PFSK-1 (cell line): ENCODE measurements around the gene ENOX2.

ENCODE experiments used
- FOXP2 ChIP-seq: optimal IDR thresholded peaks from 2 replicates; pipeline ENCODE3; 2011; ENCODE audit warnings: borderline replicate concordance, control low read depth, inconsistent platforms; ENCODE audit not compliant: insufficient read depth; ENCODE audit errors: extremely low read length, extremely low read depth
- POLR2AphosphoS5 ChIP-seq: IDR thresholded peaks from 2 replicates; pipeline ENCODE4 v1.6.1; 2012; ENCODE audit warnings: low read depth, mild to moderate bottlenecking, control low read depth, low read length, moderate library complexity
- SIN3A ChIP-seq: IDR thresholded peaks from 2 replicates; pipeline ENCODE4 v1.6.1; 2012; ENCODE audit warnings: mild to moderate bottlenecking, low read length, moderate library complexity, borderline replicate concordance; ENCODE audit not compliant: insufficient read depth
- TAF1 ChIP-seq: IDR thresholded peaks from 2 replicates; pipeline ENCODE4 v1.6.1; 2012; ENCODE audit warnings: low read length, control low read depth, borderline replicate concordance; ENCODE audit not compliant: insufficient read depth
- TF ChIP-seq, protein P1 (sequence below), 2 experiments: IDR thresholded peaks; 2 replicates each; pipeline versions ENCODE4 v1.6.1 to v1.8.0; 2011 to 2012; ENCODE audit warnings: low read depth in 2 of 2, low read length in 2 of 2, control low read depth in 1 of 2, inconsistent platforms in 1 of 2, mild to moderate bottlenecking in 1 of 2, moderate library complexity in 1 of 2; ENCODE audit not compliant: insufficient read depth in 1 of 2

The ENOX2 gene

DNA sequence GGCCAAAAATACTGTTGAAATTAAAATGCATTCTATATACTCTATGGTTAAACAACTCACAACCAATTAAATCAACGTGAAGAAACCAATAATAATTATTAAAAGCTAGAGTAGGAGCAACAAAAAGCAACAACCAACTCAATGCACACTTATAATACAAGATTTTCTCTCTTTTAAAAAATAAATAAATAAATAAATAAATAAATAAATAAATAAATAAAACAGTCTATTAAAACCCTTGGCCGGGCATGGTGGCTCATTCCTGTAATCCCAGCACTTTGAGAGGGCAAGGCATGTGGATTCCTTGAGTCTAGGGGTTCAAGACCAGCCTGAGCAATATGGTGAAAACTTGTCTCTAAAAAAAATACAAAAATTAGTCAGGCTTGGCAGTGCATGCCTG, 62.7 kb downstream of the ENOX2 start:
- no peak for TF ChIP-seq TAF1
- no peak for TF ChIP-seq FOXP2
- no peak for TF ChIP-seq POLR2AphosphoS5
- TF ChIP-seq SIN3A, result no peak
- TF ChIP-seq, protein P1, sequence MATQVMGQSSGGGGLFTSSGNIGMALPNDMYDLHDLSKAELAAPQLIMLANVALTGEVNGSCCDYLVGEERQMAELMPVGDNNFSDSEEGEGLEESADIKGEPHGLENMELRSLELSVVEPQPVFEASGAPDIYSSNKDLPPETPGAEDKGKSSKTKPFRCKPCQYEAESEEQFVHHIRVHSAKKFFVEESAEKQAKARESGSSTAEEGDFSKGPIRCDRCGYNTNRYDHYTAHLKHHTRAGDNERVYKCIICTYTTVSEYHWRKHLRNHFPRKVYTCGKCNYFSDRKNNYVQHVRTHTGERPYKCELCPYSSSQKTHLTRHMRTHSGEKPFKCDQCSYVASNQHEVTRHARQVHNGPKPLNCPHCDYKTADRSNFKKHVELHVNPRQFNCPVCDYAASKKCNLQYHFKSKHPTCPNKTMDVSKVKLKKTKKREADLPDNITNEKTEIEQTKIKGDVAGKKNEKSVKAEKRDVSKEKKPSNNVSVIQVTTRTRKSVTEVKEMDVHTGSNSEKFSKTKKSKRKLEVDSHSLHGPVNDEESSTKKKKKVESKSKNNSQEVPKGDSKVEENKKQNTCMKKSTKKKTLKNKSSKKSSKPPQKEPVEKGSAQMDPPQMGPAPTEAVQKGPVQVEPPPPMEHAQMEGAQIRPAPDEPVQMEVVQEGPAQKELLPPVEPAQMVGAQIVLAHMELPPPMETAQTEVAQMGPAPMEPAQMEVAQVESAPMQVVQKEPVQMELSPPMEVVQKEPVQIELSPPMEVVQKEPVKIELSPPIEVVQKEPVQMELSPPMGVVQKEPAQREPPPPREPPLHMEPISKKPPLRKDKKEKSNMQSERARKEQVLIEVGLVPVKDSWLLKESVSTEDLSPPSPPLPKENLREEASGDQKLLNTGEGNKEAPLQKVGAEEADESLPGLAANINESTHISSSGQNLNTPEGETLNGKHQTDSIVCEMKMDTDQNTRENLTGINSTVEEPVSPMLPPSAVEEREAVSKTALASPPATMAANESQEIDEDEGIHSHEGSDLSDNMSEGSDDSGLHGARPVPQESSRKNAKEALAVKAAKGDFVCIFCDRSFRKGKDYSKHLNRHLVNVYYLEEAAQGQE (IDR thresholded peaks at IDR 0.05; ENCODE audit: insufficient read depth in 1 of 2, low read depth in 2 of 2, low read length in 2 of 2), result no peak

DNA sequence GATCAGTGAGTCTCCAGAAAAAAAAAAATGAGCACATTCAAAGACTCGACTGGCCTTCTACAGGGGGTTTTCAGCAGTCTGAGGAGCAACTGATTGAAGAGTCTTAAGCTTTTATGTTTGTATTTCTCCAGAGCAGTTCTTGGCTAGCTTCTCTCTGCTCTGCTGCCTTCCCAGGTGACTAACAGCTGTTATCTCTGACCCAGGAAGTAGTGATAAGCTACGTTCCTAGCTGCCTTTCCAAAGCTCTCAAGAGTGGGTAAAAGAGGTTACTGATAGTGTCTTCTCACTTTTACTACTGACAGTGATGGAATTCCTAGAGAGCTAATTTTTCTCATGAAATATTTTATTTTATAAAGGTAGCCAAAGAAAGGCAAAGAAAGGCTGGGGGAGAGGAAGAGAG, 66.6 kb downstream of the ENOX2 start:
- TF ChIP-seq TAF1 (no peak), POLR2AphosphoS5 (no peak), SIN3A (no peak), FOXP2 (no peak)
- TF ChIP-seq, protein P1 (IDR thresholded peaks at IDR 0.05; ENCODE audit: insufficient read depth in 1 of 2, low read depth in 2 of 2, low read length in 2 of 2), result no peak

DNA sequence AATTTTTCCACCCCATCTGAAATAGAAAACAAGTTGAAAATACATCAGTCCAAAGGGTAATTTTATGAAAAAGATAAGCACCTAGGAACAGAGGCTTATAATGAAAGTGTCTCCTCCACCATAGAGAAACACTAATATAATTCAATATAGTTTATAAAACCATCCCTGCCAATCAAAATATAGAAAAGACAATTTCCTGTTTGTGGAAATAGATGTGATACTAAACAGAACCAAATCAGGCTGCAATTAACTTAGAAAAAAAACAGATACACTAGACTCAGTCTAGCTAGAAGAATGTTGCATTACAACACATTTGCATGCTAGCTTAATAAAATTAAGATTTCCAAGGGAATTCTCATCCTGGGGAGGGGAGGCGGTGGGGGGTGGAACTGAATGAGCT, 68.2 kb downstream of the ENOX2 start:
- TF ChIP-seq, protein P1 (IDR thresholded peaks at IDR 0.05; ENCODE audit: insufficient read depth in 1 of 2, low read depth in 2 of 2, low read length in 2 of 2), result no peak
- TF ChIP-seq POLR2AphosphoS5 (no peak), TAF1 (no peak), FOXP2 (no peak), SIN3A (no peak)

- TF ChIP-seq SIN3A (no peak), FOXP2 (no peak), POLR2AphosphoS5 (no peak), TAF1 (no peak)
- TF ChIP-seq, protein P1 (IDR thresholded peaks at IDR 0.05; ENCODE audit: insufficient read depth in 1 of 2, low read depth in 2 of 2, low read length in 2 of 2), result no peak
Observed at GRCh38 chrX:130834149-130834548, 68.9 kb downstream of the ENOX2 start.

GRCh38 chrX:130831347-130831722, 71.7 kb downstream of the ENOX2 start:
- no peak for TF ChIP-seq SIN3A
- TF ChIP-seq, protein P1 (IDR thresholded peaks at IDR 0.05; ENCODE audit: insufficient read depth in 1 of 2, low read depth in 2 of 2, low read length in 2 of 2), result no peak
- no peak for TF ChIP-seq POLR2AphosphoS5
- no peak for TF ChIP-seq TAF1
- no peak for TF ChIP-seq FOXP2
